ENCODE measurements around the gene HAVCR1. TPM values are rescaled to one million over a fixed set of nuclear protein-coding genes. Genes with fewer than 3 reads are reported as not detected.
A peak's percentile ranks its signal among the peaks of the same experiment; 100 is the strongest.
"Not testable (repeated sequence)": the region's sequence is repeated elsewhere in the genome, so short reads cannot be mapped to it uniquely, and the experiment has no call there.

The HAVCR1 gene
- total RNA-seq, 4 donors from 2014 or later: not detected

DNA sequence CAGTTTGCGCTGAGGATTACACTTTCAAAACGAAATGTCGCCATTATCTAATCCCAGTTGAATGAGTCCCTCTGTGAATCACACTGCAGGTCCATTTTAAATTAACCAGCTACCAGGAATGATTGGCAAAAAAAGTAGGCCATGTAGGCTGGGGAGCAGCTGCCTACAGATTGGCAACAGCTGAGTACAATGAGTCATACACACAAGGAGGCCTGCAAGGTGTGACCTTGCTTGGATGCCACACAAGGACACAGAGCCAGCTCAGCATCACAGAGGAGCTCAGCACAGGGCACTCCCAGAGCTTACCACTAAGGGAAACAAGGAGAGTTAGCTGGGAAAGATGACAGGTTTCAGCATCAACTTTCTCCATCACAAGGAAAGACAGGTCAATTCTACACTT is 12.9 kb downstream of the HAVCR1 start:
- peak in 1 of 3 donors; percentile 51 for DNase-seq
- no peak for TF ChIP-seq POLR2A (IDR thresholded peaks at IDR 0.05)
- TF ChIP-seq, protein P1, sequence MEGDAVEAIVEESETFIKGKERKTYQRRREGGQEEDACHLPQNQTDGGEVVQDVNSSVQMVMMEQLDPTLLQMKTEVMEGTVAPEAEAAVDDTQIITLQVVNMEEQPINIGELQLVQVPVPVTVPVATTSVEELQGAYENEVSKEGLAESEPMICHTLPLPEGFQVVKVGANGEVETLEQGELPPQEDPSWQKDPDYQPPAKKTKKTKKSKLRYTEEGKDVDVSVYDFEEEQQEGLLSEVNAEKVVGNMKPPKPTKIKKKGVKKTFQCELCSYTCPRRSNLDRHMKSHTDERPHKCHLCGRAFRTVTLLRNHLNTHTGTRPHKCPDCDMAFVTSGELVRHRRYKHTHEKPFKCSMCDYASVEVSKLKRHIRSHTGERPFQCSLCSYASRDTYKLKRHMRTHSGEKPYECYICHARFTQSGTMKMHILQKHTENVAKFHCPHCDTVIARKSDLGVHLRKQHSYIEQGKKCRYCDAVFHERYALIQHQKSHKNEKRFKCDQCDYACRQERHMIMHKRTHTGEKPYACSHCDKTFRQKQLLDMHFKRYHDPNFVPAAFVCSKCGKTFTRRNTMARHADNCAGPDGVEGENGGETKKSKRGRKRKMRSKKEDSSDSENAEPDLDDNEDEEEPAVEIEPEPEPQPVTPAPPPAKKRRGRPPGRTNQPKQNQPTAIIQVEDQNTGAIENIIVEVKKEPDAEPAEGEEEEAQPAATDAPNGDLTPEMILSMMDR (IDR thresholded peaks at IDR 0.05): no peak
- Histone ChIP-seq H3K27me3 (no peaks in the 10 kb centered on the region), H3K36me3 (no peaks in the 10 kb centered on the region), H3K9me3 (no peaks in the 10 kb centered on the region), H3K4me1 (no peaks in the 10 kb centered on the region), H3K4me3 (no peak overlapping the region), H3K27ac (no peak overlapping the region)

DNA sequence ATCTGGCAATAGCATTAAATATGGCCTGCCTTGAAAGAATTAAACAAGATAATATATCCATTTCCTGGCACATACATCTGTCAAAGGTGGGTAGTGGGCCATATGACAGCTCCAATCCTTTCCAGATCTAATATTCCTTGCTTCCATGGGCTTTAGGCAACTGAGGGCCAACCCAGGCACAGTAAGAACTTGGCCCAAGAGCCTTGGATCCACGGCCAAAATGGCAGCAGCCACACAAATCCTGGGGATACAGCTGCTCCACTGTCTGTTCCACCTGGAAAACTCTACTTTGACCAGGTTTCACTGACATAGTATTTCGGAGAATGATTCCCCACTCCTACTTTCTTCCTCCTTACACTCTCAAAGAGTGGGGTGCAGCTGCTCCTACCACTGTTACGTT is 13.3 kb downstream of the HAVCR1 start:
- DNase-seq: no peak
- Histone ChIP-seq H3K4me1 (no peaks in the 10 kb centered on the region), H3K9me3 (no peaks in the 10 kb centered on the region), H3K4me3 (no peak overlapping the region), H3K36me3 (no peaks in the 10 kb centered on the region), H3K27me3 (no peaks in the 10 kb centered on the region), H3K27ac (no peak overlapping the region)
- no peak for TF ChIP-seq POLR2A (IDR thresholded peaks at IDR 0.05)
- TF ChIP-seq, protein P1 (IDR thresholded peaks at IDR 0.05): no peak

DNA sequence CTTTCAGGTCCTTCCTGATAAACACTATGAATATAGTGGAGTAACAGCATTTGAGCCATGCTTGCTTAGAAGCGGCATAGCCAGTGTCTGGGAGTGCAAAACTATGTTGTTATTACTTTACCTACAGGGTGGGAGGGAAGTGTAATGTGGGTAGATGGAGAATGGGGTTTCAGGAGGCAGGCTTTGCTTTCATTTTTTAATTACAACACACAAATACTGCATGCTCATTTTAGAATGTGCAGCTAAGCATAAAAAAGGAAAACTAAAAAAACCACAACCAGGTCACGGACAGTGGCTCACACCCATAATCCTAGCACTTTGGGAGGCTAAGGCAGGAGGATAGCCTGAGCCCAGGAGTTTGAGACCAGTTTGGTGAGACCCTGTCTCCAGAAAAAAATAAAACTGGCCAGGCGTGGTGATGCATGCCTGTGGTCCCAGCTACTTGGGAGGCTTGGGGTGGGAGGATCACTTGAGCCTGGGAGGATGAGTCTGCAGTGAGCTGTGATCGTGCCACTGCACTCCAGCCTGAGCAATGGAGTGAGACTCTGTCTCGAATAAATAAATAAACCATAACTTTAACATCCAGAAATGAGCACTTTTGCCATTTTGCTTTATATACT is 20.2 kb downstream of the HAVCR1 start:
- no peak for DNase-seq

DNA sequence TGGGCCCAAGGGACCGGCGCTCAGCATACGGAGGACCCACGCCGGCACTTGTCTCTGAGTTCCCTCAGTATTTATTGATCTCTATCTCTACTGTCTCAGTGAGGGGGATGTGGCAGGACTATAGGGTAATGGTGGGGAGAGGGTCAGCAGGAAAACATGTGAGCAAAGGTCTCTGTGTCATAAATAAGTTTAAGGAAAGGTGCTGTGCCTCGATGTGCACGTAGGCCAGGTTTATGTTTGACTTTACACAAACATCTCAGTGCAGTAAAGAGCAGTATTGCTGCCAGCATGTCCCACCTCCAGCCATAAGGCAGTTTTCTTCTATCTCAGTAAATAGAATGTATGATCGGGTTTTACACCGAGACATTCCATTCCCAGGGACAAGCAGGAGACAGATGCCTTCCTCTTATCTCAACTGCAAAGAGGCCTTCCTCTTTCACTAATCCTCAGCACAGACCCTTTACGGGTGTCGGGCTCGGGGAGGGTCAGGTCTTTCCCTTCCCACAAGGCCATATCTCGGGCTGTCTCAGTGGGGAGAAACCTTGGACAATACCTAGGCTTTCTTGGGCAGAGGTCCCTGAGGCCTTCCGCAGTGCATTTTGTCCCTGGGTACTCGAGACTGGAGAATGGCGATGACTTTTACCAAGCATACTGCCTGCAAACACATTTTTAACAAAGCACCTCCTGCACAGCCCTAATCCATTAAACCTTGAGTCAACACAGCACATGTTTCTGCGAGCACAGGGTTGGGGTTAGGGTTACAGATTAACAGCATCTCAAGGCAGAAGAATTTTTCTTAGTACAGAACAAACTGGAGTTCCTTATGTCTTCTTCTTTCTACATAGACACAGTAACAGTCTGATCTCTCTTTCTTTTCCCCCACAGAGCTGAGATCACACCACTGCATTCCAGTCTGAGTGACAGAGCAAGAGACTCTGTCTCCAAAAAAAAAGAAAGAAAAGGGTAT is 24.5 kb downstream of the HAVCR1 start:
- H3K27me3 ChIP-seq, H3K4me3 ChIP-seq, H3K9me3 ChIP-seq, H3K4me1 ChIP-seq, H3K27ac ChIP-seq, DNase-seq, H3K36me3 ChIP-seq: not testable (repeated sequence)

More for the DNA sequence above, 20.2 kb downstream of the HAVCR1 start:
- Histone ChIP-seq H3K4me3 (no peak overlapping the region), H3K9me3 (no peaks in the 10 kb centered on the region), H3K27me3 (no peaks in the 10 kb centered on the region), H3K27ac (no peak overlapping the region), H3K4me1 (no peaks in the 10 kb centered on the region), H3K36me3 (no peaks in the 10 kb centered on the region)
- TF ChIP-seq, protein P1 (IDR thresholded peaks at IDR 0.05): no peak
- no peak for TF ChIP-seq POLR2A (IDR thresholded peaks at IDR 0.05)

DNA sequence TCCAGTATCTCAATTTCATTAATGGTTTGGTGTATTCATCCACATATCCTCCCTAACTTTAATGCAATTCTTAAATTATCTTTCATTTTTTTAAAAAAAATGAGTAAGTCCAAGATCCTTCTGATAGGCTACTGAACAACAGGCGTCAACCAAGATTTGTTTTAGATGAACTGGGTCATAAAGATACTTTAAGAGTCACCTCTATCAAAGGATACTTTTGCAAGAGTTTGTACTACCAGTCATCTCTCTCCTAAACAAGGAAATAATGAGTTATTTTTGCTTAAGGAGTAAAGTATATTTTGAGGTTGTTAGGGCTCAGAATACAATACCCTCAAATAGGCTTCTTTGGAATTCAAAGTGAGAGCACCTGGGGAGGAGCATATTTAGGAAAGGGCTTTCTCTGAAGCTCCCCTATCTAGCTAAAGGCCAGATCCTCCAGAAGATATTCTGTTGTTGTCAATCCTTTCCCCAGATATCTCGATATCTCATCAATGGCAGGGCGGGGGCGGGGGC is 25.8 kb downstream of the HAVCR1 start:
- no peak for TF ChIP-seq POLR2A (IDR thresholded peaks at IDR 0.05)
- TF ChIP-seq, protein P1 (IDR thresholded peaks at IDR 0.05): no peak

DNA sequence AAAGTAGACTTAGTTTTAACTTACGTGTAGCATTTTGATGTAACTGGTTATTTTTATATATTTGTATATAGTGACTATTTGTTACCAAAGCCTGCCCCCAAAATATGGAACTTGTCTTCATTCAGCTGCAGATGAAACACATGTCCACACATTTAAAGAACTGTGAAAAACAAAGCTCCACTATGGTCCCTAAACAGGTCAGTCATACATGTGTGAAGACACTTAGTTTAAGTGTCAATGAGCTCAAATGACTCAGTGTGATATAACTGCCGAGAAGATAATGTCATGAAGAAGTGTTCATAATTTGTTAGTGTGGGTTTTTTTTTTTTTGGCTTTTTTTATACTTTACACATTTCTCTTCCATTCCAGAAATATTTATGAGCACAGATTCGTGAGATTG is 28.2 kb downstream of the HAVCR1 start:
- H3K4me3 ChIP-seq: no peak overlapping the region
- TF ChIP-seq, protein P1 (IDR thresholded peaks at IDR 0.05): no peak
- no peak for TF ChIP-seq POLR2A (IDR thresholded peaks at IDR 0.05)
- H3K27ac ChIP-seq: no peak overlapping the region
- no peaks in the 10 kb centered on the region for H3K27me3 ChIP-seq
- DNase-seq: no peak
- H3K9me3 ChIP-seq: no peaks in the 10 kb centered on the region
- H3K36me3 ChIP-seq: no peaks in the 10 kb centered on the region
- no peaks in the 10 kb centered on the region for H3K4me1 ChIP-seq

More for the DNA sequence above, 25.8 kb downstream of the HAVCR1 start:
- Histone ChIP-seq H3K27me3 (no peaks in the 10 kb centered on the region), H3K36me3 (no peaks in the 10 kb centered on the region), H3K27ac (no peak overlapping the region), H3K4me3 (no peak overlapping the region), H3K9me3 (no peaks in the 10 kb centered on the region), H3K4me1 (no peaks in the 10 kb centered on the region)
- DNase-seq: no peak
